Mucosa of stomach (tissue), 1 donor: ENCODE measurements around the gene DGKI.

Experiments
- H3K27me3 ChIP-seq: one replicate; pipeline ENCODE4 v1.7.0; 2013; ENCODE audit warnings: mild to moderate bottlenecking, low read length; ENCODE audit not compliant: control insufficient read depth, insufficient read depth
- H3K36me3 ChIP-seq: one replicate; pipeline ENCODE4 v1.7.0; 2013; ENCODE audit warnings: low read length; ENCODE audit not compliant: control insufficient read depth, insufficient read depth
- H3K4me1 ChIP-seq: one replicate; pipeline ENCODE4 v1.7.0; 2013; ENCODE audit warnings: mild to moderate bottlenecking, low read length; ENCODE audit not compliant: control insufficient read depth, insufficient read depth
- H3K4me3 ChIP-seq: one replicate; pipeline ENCODE4 v1.7.0; 2013; ENCODE audit warnings: low read length
- H3K9ac ChIP-seq: one replicate; pipeline ENCODE4 v1.7.0; 2013; ENCODE audit warnings: mild to moderate bottlenecking, low read length, moderate library complexity
- H3K9me3 ChIP-seq: one replicate; pipeline ENCODE4 v1.7.0; 2013; ENCODE audit warnings: mild to moderate bottlenecking, low read length, moderate library complexity; ENCODE audit not compliant: control insufficient read depth
- donor health status: Pancreatic carcinoma.

Gene DGKI

DNA sequence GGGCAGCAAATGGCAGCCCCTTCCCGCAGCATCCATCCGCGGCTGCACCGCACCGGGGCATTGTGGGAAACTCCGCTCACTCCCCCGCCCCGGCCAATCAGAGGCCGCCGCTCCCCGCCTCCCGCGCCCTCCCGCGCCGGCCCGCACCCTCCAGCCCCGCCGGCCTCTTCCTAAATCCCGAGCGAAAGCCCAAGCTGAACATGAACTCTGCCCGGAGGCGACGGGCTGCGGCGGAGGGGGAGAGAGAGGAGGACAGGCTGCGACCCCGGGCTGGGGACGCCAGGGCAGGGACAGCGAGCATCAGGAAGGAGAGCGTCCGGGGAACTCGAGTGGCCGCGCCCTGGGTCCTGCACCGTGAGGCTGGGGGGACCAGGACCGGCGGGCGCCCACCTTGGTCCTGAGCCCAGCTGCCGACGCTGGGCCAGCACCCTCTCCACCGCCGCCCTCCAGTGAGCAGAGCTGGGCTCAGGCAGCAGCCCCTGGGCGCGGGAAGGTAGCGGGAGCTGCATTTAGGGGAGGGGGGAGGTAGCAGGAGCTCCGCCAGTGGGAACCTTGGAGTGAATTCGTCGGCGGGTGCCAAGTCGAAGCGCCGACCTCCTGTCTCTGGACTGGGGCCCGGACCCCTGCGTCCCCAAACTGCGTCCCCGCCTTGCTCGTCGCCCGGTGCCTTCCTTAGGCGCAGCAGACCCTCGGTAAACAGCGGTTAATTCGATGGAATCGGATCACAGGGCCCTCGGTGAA is at the start of gene DGKI:
DGKI (minus strand) TSS at position 148 of the 741 bp plus-strand sequence.
- H3K9ac ChIP-seq = no peak within 1 kb of the TSS
- no peaks in the 10 kb centered on the region for H3K36me3 ChIP-seq
- peaks cover 49% of the 10 kb centered on the region for H3K27me3 ChIP-seq
- H3K4me1 ChIP-seq = no peaks in the 10 kb centered on the region
- no peaks in the 10 kb centered on the region for H3K9me3 ChIP-seq
- no peak within 1 kb of the TSS for H3K4me3 ChIP-seq

DNA sequence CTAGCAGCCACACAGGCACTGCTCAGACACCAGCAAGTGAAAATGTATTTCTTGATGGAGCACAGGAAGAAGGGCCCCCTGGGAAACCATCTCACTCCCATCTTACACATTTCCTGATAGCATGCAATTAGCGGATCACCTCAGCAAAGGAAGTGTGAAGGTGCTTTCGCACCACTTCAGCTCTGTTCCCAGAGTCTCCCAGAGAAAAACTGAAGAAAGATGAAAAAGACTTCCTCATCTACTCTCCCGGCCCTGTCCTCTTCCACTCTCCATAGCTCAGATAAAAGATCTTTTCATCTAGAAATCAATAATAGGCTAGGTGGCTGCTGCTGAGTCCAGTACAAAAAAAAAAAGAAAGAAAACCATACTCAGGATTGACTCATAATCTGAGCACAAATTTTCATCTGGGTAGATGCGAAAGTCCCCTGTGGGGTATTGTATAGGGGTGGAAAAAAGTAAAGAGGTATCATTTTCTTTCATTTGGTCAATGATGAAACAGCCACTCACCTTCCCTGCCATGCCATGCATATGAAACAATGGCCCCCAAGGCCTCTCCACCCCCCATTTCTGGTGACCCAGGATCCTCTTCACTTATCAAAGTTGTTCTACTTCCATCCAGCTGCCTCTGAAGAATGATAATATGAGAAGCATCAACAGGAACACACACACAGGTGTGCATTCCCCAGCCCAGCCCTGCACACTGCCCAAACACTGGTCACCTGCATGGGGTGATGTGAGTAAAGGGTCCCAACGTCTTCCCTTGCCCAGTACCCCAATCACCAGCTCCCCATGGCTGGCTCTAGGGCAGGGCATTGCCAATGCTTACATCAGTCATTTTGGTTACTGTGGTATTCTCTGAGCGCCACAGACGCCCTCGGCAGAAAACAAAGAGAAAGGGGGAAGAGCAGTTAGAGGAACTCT is 48.8 kb upstream of the DGKI start:
- peaks cover 17% of the 10 kb centered on the region for H3K36me3 ChIP-seq
- no peaks in the 10 kb centered on the region for H3K27me3 ChIP-seq
- H3K9ac ChIP-seq = no peak overlapping the region
- H3K4me1 ChIP-seq = peaks cover 4% of the 10 kb centered on the region
- H3K4me3 ChIP-seq = no peak overlapping the region
- H3K9me3 ChIP-seq = no peaks in the 10 kb centered on the region

DNA sequence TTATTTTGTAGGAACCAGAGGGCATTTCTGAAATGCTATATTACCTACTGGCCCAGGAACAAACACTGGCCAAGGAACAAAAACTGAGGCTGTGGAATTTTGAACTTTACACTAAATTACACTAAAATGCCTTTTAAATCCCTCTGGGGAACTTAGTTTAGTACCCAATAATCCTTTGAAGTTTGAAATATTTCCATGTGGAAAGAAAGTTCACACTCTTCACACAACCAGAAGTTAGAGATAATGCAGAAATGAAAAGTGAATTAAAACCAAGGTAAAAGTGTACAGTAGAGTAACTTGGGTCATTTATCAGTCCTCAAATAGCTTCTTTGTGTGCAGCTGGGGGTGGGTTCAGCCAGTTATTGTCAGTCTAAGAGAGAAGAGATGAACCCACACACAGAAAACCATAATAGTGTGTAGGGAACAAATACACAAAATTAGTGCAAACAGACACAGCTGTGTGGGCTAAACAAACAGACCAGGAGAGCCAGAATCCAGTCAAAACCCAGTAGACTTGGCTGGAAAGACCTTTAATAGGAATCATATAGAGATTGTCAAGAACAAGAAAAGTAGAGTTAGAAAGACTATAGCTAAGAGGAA is 46.5 kb upstream of the DGKI start:
- Histone ChIP-seq H3K27me3 (no peaks in the 10 kb centered on the region), H3K9ac (no peak overlapping the region), H3K4me1 (no peaks in the 10 kb centered on the region), H3K9me3 (no peaks in the 10 kb centered on the region), H3K4me3 (no peak overlapping the region), H3K36me3 (peaks cover 17% of the 10 kb centered on the region)

DNA sequence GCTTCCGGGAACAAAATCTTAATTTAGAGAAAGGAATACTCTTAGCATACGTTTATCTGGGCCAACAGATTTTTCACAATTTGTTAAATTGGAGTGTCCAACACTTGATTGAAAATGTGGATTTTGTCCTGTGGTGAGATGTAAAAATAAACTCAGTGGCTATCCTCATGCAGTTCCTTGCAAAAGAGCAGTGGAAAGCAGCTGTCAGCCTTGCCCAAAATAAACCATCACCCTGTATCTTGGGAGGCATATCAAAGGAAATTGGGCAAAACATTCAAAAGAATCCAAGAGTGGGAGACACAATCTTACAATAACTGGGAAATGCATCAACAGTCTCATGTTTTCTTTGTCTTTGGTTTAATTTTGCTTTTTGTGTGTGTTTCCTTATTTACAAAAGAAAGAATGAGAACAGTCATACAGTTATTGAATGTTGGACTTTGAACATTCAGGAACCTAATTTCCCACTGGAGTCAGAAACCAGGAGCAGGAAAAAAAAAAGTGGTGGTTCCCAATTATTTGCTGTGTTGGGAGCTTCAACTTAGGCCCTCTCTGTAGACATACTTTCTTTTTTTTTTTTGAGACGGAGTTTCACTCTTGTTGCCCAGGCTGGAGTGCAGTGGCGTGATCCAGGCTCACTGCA is 44.4 kb upstream of the DGKI start:
- no peaks in the 10 kb centered on the region for H3K4me1 ChIP-seq
- H3K9me3 ChIP-seq = no peaks in the 10 kb centered on the region
- no peak overlapping the region for H3K4me3 ChIP-seq
- H3K36me3 ChIP-seq = peaks cover 17% of the 10 kb centered on the region
- no peaks in the 10 kb centered on the region for H3K27me3 ChIP-seq
- no peak overlapping the region for H3K9ac ChIP-seq

DNA sequence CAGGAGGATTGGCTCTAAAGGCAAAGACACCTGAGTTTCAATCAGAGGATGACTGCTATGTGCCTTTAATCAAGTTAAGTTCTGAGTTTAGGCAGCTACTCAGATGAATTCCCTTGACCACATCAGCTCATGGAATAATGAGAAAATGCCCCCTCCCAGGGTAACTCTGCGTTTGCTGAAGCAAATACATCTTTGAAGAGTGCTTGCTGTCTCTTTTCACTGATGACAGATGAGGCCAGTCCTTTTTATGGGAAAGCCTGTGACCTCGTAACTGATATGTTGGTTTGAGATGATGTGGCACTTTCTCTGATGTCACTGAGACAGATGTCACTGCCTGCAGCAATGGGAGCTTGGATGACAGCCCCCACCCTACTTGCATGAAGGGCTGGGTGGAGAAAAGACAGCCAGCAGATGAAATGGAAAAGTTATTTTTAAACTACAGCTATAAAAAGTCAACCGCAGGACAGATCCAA is 43.7 kb upstream of the DGKI start:
- no peak overlapping the region for H3K9ac ChIP-seq
- H3K9me3 ChIP-seq = no peaks in the 10 kb centered on the region
- peaks cover 19% of the 10 kb centered on the region for H3K36me3 ChIP-seq
- no peak overlapping the region for H3K4me3 ChIP-seq
- no peaks in the 10 kb centered on the region for H3K4me1 ChIP-seq
- no peaks in the 10 kb centered on the region for H3K27me3 ChIP-seq

DNA sequence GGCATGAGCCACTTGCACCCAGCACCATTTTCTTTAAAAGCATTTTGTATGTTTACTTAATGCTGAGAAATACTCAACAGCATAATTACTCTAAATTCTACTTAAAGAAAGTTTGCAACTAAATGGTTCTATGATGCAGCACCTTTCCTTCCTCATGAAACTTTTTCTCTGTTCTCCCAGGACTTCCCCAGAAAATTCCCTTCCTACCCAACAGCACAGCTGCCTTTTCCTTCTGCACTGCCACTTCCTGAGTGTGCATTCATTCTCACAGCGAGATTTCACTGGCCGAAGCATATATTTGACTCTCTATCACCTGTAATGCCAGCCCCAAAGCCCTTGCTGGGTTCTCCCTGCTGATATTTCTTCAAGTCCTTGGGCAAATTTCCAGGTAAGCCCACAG is 41.5 kb upstream of the DGKI start:
- Histone ChIP-seq H3K9me3 (no peaks in the 10 kb centered on the region), H3K4me1 (no peaks in the 10 kb centered on the region), H3K36me3 (peaks cover 5% of the 10 kb centered on the region), H3K27me3 (no peaks in the 10 kb centered on the region), H3K9ac (no peak overlapping the region), H3K4me3 (no peak overlapping the region)

DNA sequence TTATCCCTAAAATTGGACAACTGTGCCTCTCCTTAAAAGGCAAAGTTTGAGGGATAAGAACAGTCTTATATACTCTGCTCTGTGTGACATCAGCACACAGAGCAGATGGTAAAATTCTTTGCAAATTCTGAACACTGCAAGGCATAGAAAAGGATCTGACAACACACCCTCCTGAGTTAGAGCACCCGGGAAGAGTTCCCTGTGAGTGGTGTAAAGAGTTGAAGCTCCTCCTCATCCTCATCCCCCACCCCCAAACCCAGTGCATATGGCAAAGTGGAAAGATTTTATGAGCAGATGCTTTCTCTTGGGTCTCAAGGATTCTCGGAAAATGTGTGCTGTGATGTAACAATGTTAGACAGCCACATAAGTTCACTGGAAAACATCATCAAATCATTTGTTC is 40.0 kb upstream of the DGKI start:
- Histone ChIP-seq H3K9ac (no peak overlapping the region), H3K9me3 (no peaks in the 10 kb centered on the region), H3K27me3 (no peaks in the 10 kb centered on the region), H3K36me3 (peaks cover 11% of the 10 kb centered on the region), H3K4me3 (no peak overlapping the region), H3K4me1 (no peaks in the 10 kb centered on the region)

DNA sequence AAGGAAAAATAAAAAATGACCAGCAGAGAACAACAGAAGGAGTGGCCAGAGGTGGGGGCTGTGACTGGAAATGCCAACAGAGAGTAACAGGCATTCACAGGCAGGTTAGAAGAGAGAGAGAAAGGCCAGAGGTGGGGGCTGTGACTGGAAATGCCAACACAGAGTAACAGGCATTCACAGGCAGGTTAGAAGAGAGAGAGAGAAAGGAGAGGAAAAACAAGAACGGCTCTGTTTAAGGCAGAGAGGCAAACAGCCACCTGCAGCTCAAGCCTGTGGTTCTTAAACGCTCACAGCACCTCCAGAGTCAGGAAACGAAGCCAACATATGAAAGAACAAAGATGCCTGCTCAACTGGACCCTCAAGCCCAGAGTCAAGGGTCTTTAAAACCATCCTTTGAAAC is 39.5 kb upstream of the DGKI start:
- Histone ChIP-seq H3K36me3 (peaks cover 11% of the 10 kb centered on the region), H3K27me3 (no peaks in the 10 kb centered on the region), H3K9me3 (no peaks in the 10 kb centered on the region), H3K4me1 (no peaks in the 10 kb centered on the region), H3K4me3 (no peak overlapping the region), H3K9ac (no peak overlapping the region)

DNA sequence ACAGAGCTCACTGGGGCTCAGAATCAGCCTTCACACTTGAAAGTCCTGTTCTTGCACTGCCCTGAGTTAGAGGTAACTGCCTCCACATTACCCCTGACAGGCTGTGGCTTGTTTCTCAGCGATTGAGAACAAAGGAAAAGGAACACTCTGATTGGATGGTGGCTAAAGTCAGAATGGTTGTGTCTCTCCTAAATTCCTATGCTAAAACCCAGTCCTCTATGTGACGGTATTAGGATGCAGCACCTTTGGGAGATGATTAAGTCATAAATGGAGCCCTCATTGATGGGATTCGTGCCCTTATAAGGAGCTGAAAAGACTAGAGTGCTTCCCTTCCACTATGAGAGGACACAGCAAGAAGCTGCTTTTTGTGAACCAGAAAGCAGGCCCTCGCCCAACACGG is 38.9 kb upstream of the DGKI start:
- no peaks in the 10 kb centered on the region for H3K27me3 ChIP-seq
- peaks cover 11% of the 10 kb centered on the region for H3K36me3 ChIP-seq
- H3K9me3 ChIP-seq = no peaks in the 10 kb centered on the region
- H3K4me1 ChIP-seq = no peaks in the 10 kb centered on the region
- H3K4me3 ChIP-seq = no peak overlapping the region
- H3K9ac ChIP-seq = no peak overlapping the region

DNA sequence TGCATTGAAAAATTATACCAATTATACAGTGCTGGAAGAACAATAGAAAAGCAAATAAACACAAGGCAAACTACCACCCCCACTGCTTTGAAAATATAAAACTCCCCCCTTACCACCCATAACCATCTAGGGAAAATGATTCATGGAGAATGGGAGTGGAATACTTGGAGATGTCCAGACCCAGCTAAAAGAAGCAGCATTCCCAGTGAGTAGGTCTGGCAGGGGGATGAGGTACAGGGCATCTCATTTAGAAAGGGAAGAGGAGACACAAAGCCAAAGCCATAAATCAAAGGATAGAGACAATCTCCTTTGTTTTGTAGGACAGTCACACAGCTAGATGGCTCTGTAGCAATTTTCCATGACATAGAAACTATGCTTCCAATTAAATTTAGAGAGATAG is 36.0 kb upstream of the DGKI start:
- peaks cover 11% of the 10 kb centered on the region for H3K36me3 ChIP-seq
- H3K9ac ChIP-seq = no peak overlapping the region
- no peaks in the 10 kb centered on the region for H3K4me1 ChIP-seq
- H3K27me3 ChIP-seq = no peaks in the 10 kb centered on the region
- no peaks in the 10 kb centered on the region for H3K9me3 ChIP-seq
- no peak overlapping the region for H3K4me3 ChIP-seq

DNA sequence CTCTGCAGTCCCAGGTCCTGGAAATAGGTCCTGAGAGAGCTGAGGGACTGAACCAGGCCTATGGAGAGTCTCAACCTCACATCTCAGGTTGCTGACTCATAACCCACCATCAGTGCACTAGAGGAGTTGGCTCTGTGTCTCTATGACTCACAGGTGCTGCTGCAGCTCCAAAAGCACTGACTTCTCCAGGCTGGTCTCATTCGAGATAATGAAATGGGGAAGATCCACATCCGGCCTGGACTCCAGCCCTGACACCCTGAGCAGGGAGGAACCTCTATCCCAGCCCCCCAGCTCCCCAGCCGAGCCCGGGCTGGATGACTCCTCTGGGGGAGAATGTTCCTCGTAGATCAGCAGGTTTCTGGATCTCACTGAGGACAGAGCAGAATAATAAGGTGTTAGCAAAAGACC is 35.5 kb upstream of the DGKI start:
- Histone ChIP-seq H3K9ac (no peak overlapping the region), H3K4me3 (no peak overlapping the region), H3K9me3 (no peaks in the 10 kb centered on the region), H3K27me3 (no peaks in the 10 kb centered on the region), H3K4me1 (no peaks in the 10 kb centered on the region), H3K36me3 (peaks cover 11% of the 10 kb centered on the region)
